Ascending aorta (tissue), 2 donors: ENCODE data around the gene NOL9. TPM values are rescaled to one million over a fixed set of nuclear protein-coding genes. Genes with fewer than 3 reads are reported as not detected.

Source experiments
- DNase-seq, 2 donors: peaks; one replicate each; pipeline ENCODE4 v3.0.0-alpha.2; 2019; ENCODE audit warnings: low spot score in 2 of 2
- H3K27ac ChIP-seq, 2 donors: fragments of 200-600 bp; sonication (generic); one replicate each; pipeline ENCODE4 v1.5.1; 2016 to 2017; ENCODE audit warnings: mild to moderate bottlenecking in 1 of 2
- H3K27me3 ChIP-seq: fragments of 200-600 bp; sonication (generic); one replicate; pipeline ENCODE4 v1.5.1; 2017
- H3K36me3 ChIP-seq, 2 donors: fragments of 200-600 bp; sonication (generic); one replicate each; pipeline ENCODE4 v1.5.1; 2016
- H3K4me1 ChIP-seq, 2 donors: fragments of 200-600 bp; sonication (generic); one replicate each; pipeline ENCODE4 v1.5.1; 2016 to 2017; ENCODE audit warnings: mild to moderate bottlenecking in 1 of 2
- H3K4me3 ChIP-seq, 2 donors: fragments of 200-600 bp; sonication (generic); one replicate each; pipeline ENCODE4 v1.5.1; 2016 to 2017; ENCODE audit warnings: mild to moderate bottlenecking in 1 of 2
- H3K9me3 ChIP-seq, 2 donors: fragments of 200-600 bp; sonication (generic); one replicate each; pipeline ENCODE4 v1.5.1; 2016
- CTCF ChIP-seq, 3 experiments: fragments of 200-600 bp in 2 of 3; fragments of 450-650 bp in 1 of 3; sonication (generic) in 2 of 3; IDR thresholded peaks; one replicate each; pipeline ENCODE4 v1.5.1; 2016 to 2019; ENCODE audit warnings: antibody characterized with exemption in 3 of 3, mild to moderate bottlenecking in 1 of 3, moderate library complexity in 1 of 3
- intact Hi-C: fragments of 100-400 bp; cut with DNase I; formaldehyde crosslinking; loops from one replicate; pipeline ENCODE4 v1.15.1; 2023
- total RNA-seq: library from RNA; depleted of rRNA; stranded (reverse); fragments of >200 nt; gene quantifications from one replicate; pipeline ENCODE4 v1.1.0, GENCODE V29; 2016

NOL9 gene
- total RNA-seq, 1 donor from 2014 or later, result 31.0 TPM

DNA sequence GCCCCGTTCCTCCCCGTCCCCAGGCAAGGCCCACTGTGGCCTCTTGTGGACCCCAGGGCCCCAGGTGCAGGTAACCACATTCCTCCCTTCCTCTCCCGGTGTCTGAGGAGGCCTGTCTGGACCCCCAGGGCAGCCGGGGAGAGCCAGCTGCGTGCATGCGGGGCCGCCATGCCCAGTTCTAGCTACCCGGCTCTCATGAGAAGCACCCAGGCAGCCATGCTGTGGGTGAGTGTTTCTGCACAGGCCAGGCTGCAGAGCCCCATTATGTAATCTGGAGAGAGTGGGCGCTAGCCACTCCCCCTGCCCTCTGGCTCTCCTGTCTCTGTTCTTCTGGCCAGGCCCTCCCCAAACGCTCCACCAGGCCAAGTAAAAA lies 44.4 kb downstream of the NOL9 start:
- no peak overlapping the region for H3K27ac ChIP-seq

DNA sequence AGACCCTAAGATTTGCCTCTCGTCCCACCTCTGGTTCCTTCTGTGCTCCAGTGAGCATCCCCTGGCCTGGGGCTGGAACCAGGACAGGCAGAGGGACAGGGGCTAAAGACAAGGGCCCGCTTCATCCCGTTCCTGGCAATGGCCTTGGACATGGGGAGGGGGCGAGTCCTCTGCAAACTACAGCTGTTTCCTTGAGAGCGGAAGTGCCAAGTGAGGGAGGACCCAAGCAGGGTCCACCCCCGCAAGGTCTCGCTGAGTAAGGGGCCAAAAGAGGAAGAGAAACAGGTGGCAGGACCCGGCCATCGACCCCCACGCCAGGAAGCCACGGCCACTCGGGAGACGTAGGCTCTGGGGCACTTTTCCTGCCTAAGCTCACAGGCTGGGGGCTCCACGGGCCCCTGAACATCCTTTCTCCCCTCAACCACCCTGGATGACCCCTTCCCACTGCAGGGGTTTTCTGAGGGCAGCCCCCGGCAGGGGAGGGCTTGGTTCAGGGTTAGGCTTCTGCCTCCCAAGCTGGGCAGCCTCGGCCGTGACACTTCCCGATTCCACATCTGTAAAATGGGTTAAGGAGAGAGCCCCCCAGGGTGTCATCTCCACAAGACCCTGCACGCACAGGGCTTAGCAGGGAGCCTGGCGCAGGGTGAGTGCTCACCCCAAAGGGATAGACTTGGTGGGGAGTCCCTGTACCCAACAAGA lies 44.9 kb downstream of the NOL9 start:
- intact Hi-C loops, result no loop called here
- TF ChIP-seq CTCF (IDR thresholded peaks at IDR 0.05), result no peak
- no peak overlapping the region for H3K4me3 ChIP-seq
- H3K27ac ChIP-seq, result no peak overlapping the region
- no peak for DNase-seq
- no peaks in the 10 kb centered on the region for H3K9me3 ChIP-seq
- no peaks in the 10 kb centered on the region for H3K27me3 ChIP-seq
- no peaks in the 10 kb centered on the region for H3K36me3 ChIP-seq
- H3K4me1 ChIP-seq, result peaks cover 6 to 8% of the 10 kb centered on the region in 2 donors

More for the DNA sequence above, 44.4 kb downstream of the NOL9 start:
- DNase-seq, result no peak
- TF ChIP-seq CTCF (IDR thresholded peaks at IDR 0.05), result no peak
- H3K4me1 ChIP-seq, result peaks cover 6 to 8% of the 10 kb centered on the region in 2 donors
- no peak overlapping the region for H3K4me3 ChIP-seq
- intact Hi-C loops, result no loop called here
- no peaks in the 10 kb centered on the region for H3K36me3 ChIP-seq
- no peaks in the 10 kb centered on the region for H3K27me3 ChIP-seq
- H3K9me3 ChIP-seq, result no peaks in the 10 kb centered on the region

DNA sequence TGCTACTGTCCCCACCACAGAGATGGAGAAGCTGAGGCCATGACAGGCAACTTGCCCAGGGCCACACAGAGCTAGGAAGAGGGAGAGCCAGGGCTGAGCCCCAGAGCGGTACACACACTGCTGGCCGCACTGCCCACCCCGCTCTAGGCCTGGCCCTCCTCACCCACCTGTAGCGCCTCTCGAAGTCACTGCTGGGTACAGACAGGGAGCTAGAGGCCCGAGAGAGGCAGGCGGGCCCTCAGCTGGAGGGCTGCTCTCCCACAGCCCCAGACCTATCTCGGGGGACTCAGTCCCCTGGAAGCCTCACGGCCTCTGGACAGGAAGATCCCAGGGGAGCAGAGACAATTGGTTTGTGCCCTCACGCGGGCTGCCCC lies 45.5 kb downstream of the NOL9 start:
- no peak for TF ChIP-seq CTCF (IDR thresholded peaks at IDR 0.05)
- no peaks in the 10 kb centered on the region for H3K36me3 ChIP-seq
- intact Hi-C loops, result no loop called here
- no peaks in the 10 kb centered on the region for H3K27me3 ChIP-seq
- DNase-seq, result no peak
- no peak overlapping the region for H3K27ac ChIP-seq
- peaks cover 6 to 8% of the 10 kb centered on the region in 2 donors for H3K4me1 ChIP-seq
- H3K9me3 ChIP-seq, result no peaks in the 10 kb centered on the region
- no peak overlapping the region for H3K4me3 ChIP-seq

DNA sequence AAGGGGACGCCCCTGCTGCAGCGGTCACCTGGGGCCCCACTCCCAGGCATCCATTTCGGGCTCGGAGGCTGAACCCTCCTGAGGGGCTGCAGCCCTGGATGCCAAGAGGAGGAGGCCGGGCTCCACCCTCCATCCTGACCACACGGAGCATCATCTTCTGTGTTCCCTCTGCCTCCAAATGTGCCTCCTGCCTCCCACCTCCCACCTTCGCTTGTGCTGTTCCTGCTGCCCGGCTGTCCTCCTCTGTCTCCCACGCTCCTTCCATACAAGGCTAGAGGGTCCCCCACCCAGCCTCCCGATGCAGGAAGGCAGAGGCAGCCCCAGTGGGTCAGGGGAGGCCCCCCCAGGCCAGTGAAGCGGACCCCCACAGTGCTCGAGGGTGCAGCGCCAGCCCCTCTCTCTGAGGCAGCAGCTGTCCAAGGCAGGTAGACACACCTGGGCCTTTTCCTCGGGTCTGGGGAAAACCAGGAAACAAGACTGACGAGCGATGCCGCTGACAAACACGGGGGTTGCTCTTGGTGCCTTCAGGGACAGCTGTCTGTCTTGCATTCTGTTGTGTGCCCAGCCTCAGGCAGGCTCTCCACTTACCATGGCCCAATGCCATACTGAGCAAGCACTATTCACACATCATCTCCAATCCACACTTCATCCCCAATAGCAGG lies 46.0 kb downstream of the NOL9 start:
- H3K27ac ChIP-seq, result no peak overlapping the region
- H3K27me3 ChIP-seq, result no peaks in the 10 kb centered on the region
- DNase-seq, result no peak
- intact Hi-C loops, result no loop called here
- H3K4me3 ChIP-seq, result no peak overlapping the region
- H3K9me3 ChIP-seq, result no peaks in the 10 kb centered on the region
- TF ChIP-seq CTCF (IDR thresholded peaks at IDR 0.05), result no peak
- no peaks in the 10 kb centered on the region for H3K36me3 ChIP-seq
- H3K4me1 ChIP-seq, result peaks cover 6 to 8% of the 10 kb centered on the region in 2 donors

DNA sequence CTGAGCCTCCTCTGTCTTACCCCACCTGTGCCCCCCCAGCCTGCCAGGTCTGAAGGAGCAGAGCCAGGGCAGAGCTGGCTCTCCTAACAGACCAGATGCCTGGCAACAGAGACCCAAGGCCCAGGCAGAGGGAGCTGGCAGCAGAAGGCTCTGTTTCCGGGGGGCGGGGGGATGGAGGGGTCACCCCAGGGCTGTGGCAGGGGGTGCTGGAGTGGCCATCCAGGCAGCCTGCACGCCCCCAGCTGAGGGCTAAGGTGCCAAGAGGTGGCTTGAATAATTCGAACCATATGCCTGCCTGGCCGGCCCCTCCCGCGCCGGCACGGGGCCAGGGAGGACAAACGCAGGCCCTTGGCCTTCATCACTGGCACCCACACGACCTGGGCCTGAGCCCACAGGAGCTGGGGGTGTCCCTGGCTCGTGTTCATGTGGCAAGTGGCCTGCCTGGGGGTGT lies 46.8 kb downstream of the NOL9 start:
- peak overlapping the region in 1 of 2 donors; percentile 37 for H3K27ac ChIP-seq
- H3K36me3 ChIP-seq, result no peaks in the 10 kb centered on the region
- DNase-seq, result no peak
- no peaks in the 10 kb centered on the region for H3K9me3 ChIP-seq
- H3K4me3 ChIP-seq, result no peak overlapping the region
- TF ChIP-seq CTCF (IDR thresholded peaks at IDR 0.05), result no peak
- intact Hi-C loops, result no loop called here
- peaks cover 10 to 15% of the 10 kb centered on the region in 2 donors for H3K4me1 ChIP-seq
- H3K27me3 ChIP-seq, result no peaks in the 10 kb centered on the region
